ENCODE data around the gene SYCN.
"Not testable (repeated sequence)": the region's sequence is repeated elsewhere in the genome, so short reads cannot be mapped to it uniquely, and the experiment has no call there.

SYCN gene

DNA sequence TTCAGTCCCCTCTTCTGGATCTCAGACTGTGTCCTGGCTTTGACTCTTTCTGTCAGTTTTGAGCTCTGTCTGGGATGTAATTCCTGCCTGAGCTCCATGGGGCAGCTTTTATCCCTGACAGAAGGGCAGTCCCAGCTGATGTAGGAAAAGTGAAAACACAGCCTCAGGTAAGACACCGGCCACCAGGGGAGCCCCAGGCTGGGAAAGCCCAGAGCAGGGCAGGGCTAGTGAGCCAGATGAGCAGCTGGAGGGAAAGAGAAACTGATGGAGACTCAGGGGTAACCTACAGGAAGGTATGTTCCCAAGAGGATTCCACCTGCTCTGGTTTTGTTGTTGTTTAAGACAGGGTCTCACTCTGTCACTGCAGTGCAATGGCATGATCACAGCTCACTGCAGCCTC, 41.1 kb upstream of the SYCN start:
- peaks cover 0 to 22% (median 20%) of the 10 kb centered on the region in 5 donors for H3K4me1 ChIP-seq (ENCODE audit: control insufficient read depth in 5 of 5, insufficient read depth in 5 of 5, low read length in 5 of 5)
- not testable (repeated sequence) for H3K27ac ChIP-seq (ENCODE audit: low read depth, low read length); H3K4me3 ChIP-seq (ENCODE audit: low read depth in 1 of 5, low read length in 5 of 5); H3K9me3 ChIP-seq (ENCODE audit: control insufficient read depth in 5 of 5, low read length in 5 of 5); H3K9ac ChIP-seq (ENCODE audit: low read length in 5 of 5); H3K36me3 ChIP-seq (ENCODE audit: control insufficient read depth in 5 of 5, insufficient read depth in 5 of 5, low read length in 5 of 5)
- peaks cover 5 to 28% (median 17%) of the 10 kb centered on the region in 5 donors for H3K27me3 ChIP-seq (ENCODE audit: control insufficient read depth in 5 of 5, insufficient read depth in 4 of 5, low read length in 5 of 5)

DNA sequence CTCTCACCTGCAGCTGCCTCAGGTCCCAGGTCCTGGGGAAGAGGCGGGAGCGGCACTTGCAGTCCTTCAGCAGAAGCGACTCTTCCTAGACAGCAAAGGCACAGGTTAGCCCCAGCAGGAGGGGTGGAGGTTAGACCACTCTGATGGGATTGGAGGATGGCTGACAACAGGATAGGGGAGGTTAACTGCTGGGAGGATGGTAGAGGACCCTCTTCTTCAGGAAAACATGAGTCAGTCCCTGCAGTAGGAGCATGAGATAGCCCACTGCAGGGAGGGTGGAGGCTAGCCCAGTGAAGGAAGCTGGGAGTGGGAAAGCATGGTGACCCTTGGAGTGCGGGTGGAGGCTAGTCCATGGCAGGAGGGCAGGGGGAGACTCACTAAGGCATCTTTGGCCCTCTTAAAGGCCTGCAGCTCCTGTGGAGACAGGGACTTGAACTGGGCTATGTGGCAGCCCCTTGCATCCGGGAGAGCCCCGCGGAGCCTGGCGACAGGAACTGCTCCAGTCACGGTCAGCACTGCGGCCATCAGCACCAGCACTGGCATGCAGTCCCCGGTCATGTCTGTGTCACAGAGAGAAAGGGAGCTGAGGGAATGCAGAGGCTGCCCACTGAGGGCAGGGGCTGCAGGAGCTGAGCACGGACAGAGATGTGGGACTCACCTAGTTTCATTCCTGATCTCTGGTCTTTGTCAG, 40.5 kb upstream of the SYCN start, which contains the start of gene IFNL3:
Gene IFNL3, minus strand, starts transcription at position 597 of the 691 bp plus-strand sequence. Its CDS starts 39 bp downstream, at position 558.
- Histone ChIP-seq H3K27me3 (ENCODE audit: control insufficient read depth in 5 of 5, insufficient read depth in 4 of 5, low read length in 5 of 5) (peaks cover 5 to 28% (median 17%) of the 10 kb centered on the region in 5 donors), H3K4me1 (ENCODE audit: control insufficient read depth in 5 of 5, insufficient read depth in 5 of 5, low read length in 5 of 5) (peaks cover 0 to 22% (median 20%) of the 10 kb centered on the region in 5 donors)
- H3K27ac ChIP-seq (ENCODE audit: low read depth, low read length); H3K4me3 ChIP-seq (ENCODE audit: low read depth in 1 of 5, low read length in 5 of 5); H3K9ac ChIP-seq (ENCODE audit: low read length in 5 of 5); H3K9me3 ChIP-seq (ENCODE audit: control insufficient read depth in 5 of 5, low read length in 5 of 5); H3K36me3 ChIP-seq (ENCODE audit: control insufficient read depth in 5 of 5, insufficient read depth in 5 of 5, low read length in 5 of 5): not testable (repeated sequence)

DNA sequence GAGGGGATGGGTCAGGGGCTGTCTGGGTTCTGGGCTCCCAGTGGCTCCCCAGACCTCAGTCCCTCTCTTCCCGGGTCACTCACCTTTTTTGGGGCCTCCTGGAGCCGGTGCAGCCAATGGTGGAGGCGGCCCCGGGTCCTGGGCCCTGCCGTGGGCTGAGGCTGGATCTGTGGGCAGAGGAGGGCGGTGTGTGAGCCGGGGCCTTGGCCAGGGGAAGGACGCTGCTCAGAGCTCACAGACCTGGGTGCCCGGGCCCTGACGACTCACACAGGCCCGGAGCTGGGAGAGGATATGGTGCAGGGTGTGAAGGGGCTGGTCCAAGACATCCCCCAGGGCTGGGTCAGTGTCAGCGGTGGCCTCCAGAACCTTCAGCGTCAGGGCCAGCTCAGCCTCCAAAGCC, 39.7 kb upstream of the SYCN start:
- H3K36me3 ChIP-seq (ENCODE audit: control insufficient read depth in 5 of 5, insufficient read depth in 5 of 5, low read length in 5 of 5); H3K4me3 ChIP-seq (ENCODE audit: low read depth in 1 of 5, low read length in 5 of 5); H3K27ac ChIP-seq (ENCODE audit: low read depth, low read length); H3K9ac ChIP-seq (ENCODE audit: low read length in 5 of 5); H3K9me3 ChIP-seq (ENCODE audit: control insufficient read depth in 5 of 5, low read length in 5 of 5): not testable (repeated sequence)
- Histone ChIP-seq H3K4me1 (ENCODE audit: control insufficient read depth in 5 of 5, insufficient read depth in 5 of 5, low read length in 5 of 5) (peaks cover 0 to 18% (median 14%) of the 10 kb centered on the region in 5 donors), H3K27me3 (ENCODE audit: control insufficient read depth in 5 of 5, insufficient read depth in 4 of 5, low read length in 5 of 5) (peaks cover 5 to 23% (median 15%) of the 10 kb centered on the region in 5 donors)

DNA sequence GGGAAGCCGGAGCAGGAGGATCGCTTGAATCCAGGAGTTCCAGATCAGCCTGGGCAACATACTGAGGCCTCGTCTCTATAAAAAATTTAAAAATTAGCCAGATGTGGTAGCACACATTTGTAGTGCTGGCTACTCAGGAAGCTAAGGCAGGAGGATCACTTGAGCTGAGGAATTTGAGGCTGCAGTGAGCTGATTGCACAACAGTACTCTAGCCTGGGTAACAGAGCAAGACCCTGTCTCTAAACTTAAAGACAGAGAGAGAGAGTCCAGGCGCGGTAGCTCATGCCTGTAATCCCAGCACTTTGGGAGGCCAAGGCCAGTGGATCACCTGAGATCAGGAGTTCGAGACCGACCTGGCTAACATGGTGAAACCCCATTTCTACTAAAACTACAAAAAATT, 36.4 kb upstream of the SYCN start:
- H3K9me3 ChIP-seq (ENCODE audit: control insufficient read depth in 5 of 5, low read length in 5 of 5): no peaks in the 10 kb centered on the region
- H3K4me3 ChIP-seq (ENCODE audit: low read depth in 1 of 5, low read length in 5 of 5): no peak overlapping the region
- no peak overlapping the region for H3K9ac ChIP-seq (ENCODE audit: low read length in 5 of 5)
- H3K4me1 ChIP-seq (ENCODE audit: control insufficient read depth in 5 of 5, insufficient read depth in 5 of 5, low read length in 5 of 5): peaks cover 0 to 3% (median 0%) of the 10 kb centered on the region in 5 donors
- H3K27ac ChIP-seq (ENCODE audit: low read depth, low read length): no peak overlapping the region
- no peaks in the 10 kb centered on the region for H3K36me3 ChIP-seq (ENCODE audit: control insufficient read depth in 5 of 5, insufficient read depth in 5 of 5, low read length in 5 of 5)
- H3K27me3 ChIP-seq (ENCODE audit: control insufficient read depth in 5 of 5, insufficient read depth in 4 of 5, low read length in 5 of 5): peaks cover 3 to 14% (median 11%) of the 10 kb centered on the region in 5 donors

DNA sequence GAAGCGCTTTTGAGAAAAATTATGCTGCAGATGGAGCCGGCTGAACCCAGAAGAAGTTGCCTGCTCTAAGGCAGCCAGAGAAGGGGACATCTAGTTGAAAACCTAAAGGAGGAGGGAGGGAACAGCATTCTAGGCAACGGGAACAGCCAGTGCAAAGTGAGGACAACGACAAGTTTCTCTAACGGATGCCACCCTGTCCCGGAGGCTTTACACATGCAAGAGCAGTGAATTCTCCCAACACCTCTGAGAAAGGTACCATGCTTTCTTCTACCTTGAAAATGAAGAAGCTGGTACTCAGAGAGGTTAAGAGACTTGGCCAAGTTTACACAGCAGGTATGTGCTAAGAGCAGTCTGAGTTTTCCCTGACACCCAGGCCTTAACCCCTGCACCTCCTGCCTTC, 34.9 kb upstream of the SYCN start:
- H3K9me3 ChIP-seq (ENCODE audit: control insufficient read depth in 5 of 5, low read length in 5 of 5): no peaks in the 10 kb centered on the region
- H3K27me3 ChIP-seq (ENCODE audit: control insufficient read depth in 5 of 5, insufficient read depth in 4 of 5, low read length in 5 of 5): peaks cover 5 to 14% (median 11%) of the 10 kb centered on the region in 5 donors
- H3K4me3 ChIP-seq (ENCODE audit: low read depth in 1 of 5, low read length in 5 of 5): no peak overlapping the region
- no peak overlapping the region for H3K9ac ChIP-seq (ENCODE audit: low read length in 5 of 5)
- H3K4me1 ChIP-seq (ENCODE audit: control insufficient read depth in 5 of 5, insufficient read depth in 5 of 5, low read length in 5 of 5): peaks cover 0 to 3% (median 0%) of the 10 kb centered on the region in 5 donors
- no peak overlapping the region for H3K27ac ChIP-seq (ENCODE audit: low read depth, low read length)
- no peaks in the 10 kb centered on the region for H3K36me3 ChIP-seq (ENCODE audit: control insufficient read depth in 5 of 5, insufficient read depth in 5 of 5, low read length in 5 of 5)

DNA sequence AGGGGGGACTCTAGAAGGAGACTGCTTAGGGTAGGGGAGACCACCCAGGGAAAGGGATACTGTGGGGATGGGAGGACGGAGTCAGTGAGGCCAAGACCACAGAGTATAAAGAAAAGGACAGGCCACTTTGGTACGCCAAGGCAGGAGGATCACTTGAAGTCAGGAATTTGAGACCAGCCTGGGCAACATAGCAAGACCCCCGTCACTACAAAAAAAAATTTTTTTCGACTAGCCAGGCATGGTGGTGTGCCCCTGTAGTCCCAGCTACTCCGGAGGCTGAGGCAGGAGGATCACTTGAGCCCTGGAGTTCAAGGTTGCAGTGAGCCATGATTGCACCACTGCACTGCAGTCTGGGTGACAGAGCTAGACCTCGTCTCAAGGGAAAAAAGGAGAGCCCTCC, 34.1 kb upstream of the SYCN start:
- Histone ChIP-seq H3K9me3 (ENCODE audit: control insufficient read depth in 5 of 5, low read length in 5 of 5) (no peaks in the 10 kb centered on the region), H3K36me3 (ENCODE audit: control insufficient read depth in 5 of 5, insufficient read depth in 5 of 5, low read length in 5 of 5) (no peaks in the 10 kb centered on the region), H3K4me1 (ENCODE audit: control insufficient read depth in 5 of 5, insufficient read depth in 5 of 5, low read length in 5 of 5) (peaks cover 0 to 3% (median 0%) of the 10 kb centered on the region in 5 donors), H3K9ac (ENCODE audit: low read length in 5 of 5) (no peak overlapping the region), H3K27ac (ENCODE audit: low read depth, low read length) (no peak overlapping the region), H3K4me3 (ENCODE audit: low read depth in 1 of 5, low read length in 5 of 5) (no peak overlapping the region), H3K27me3 (ENCODE audit: control insufficient read depth in 5 of 5, insufficient read depth in 4 of 5, low read length in 5 of 5) (peaks cover 5 to 16% (median 11%) of the 10 kb centered on the region in 5 donors)

DNA sequence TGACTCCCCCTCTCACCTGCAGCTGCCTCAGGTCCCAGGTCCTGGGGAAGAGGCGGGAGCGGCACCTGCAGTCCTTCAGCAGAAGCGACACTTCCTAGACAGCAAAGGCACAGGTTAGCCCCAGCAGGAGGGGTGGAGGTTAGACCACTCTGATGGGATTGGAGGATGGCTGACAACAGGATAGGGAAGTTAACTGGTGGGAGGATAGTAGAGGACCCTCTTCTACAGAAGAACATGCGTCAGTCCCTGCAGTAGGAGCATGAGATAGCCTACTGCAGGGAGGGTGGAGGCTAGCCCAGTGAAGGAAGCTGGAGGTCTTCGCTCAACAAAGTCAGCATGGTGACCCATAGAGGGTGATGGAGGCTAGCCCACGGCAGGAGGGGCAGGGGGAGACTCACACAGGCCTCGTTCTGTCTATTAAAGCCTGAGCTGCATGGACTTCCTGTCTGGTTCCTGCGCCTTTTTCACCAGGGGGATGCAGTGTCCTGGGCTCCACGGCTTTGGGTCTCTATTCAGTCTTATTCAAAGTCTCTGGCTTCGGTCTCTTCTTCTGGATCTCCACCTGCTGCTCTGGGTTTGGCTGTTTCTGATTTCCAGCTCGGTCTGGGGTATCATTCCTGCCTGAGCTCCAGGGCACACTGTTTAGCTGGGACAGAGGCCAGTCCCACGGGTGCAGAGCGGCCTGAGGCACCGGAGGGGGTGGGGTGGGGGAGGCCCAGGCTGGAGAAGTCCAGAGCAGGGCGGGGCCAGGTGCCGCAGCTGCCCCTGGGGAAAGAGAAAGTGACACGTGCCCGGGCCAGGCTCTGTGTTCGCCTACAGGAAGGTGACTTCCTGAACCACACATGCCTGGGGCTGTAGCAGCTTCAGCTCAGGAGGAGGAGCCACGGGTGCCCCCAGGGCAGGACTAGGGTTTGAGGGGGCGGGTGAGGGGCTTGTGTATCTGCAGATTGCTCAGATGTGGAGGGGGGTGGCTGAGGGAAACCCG, 33.4 kb upstream of the SYCN start:
- H3K36me3 ChIP-seq (ENCODE audit: control insufficient read depth in 5 of 5, insufficient read depth in 5 of 5, low read length in 5 of 5): no peaks in the 10 kb centered on the region
- no peaks in the 10 kb centered on the region for H3K9me3 ChIP-seq (ENCODE audit: control insufficient read depth in 5 of 5, low read length in 5 of 5)
- H3K27ac ChIP-seq (ENCODE audit: low read depth, low read length): no peak overlapping the region
- no peak overlapping the region for H3K9ac ChIP-seq (ENCODE audit: low read length in 5 of 5)
- H3K4me3 ChIP-seq (ENCODE audit: low read depth in 1 of 5, low read length in 5 of 5): no peak overlapping the region
- peaks cover 0 to 3% (median 0%) of the 10 kb centered on the region in 5 donors for H3K4me1 ChIP-seq (ENCODE audit: control insufficient read depth in 5 of 5, insufficient read depth in 5 of 5, low read length in 5 of 5)
- H3K27me3 ChIP-seq (ENCODE audit: control insufficient read depth in 5 of 5, insufficient read depth in 4 of 5, low read length in 5 of 5): peaks cover 5 to 16% (median 11%) of the 10 kb centered on the region in 5 donors

DNA sequence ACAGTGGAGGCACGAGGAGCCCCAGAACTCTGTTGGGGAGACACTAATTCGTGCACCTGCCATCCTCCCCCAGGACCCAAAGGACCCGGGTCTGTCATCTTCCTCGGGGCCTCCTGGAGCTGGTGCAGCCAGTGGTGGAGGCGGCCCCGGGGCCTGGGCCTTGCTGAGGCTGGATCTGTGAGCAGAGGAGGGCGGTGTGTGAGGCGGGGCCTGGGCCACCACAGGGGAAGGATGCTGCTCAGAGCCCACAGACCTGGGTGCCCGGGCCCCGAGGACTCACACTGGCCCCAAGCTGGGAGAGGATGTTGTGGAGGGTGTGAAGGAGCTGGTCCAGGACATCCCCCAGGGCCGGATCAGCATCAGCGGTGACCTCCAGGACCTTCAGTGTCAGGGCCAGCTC, 32.5 kb upstream of the SYCN start:
- H3K27me3 ChIP-seq (ENCODE audit: control insufficient read depth in 5 of 5, insufficient read depth in 4 of 5, low read length in 5 of 5): peaks cover 5 to 16% (median 11%) of the 10 kb centered on the region in 5 donors
- H3K36me3 ChIP-seq (ENCODE audit: control insufficient read depth in 5 of 5, insufficient read depth in 5 of 5, low read length in 5 of 5): no peaks in the 10 kb centered on the region
- H3K9ac ChIP-seq (ENCODE audit: low read length in 5 of 5): no peak overlapping the region
- H3K4me1 ChIP-seq (ENCODE audit: control insufficient read depth in 5 of 5, insufficient read depth in 5 of 5, low read length in 5 of 5): peaks cover 0 to 3% (median 0%) of the 10 kb centered on the region in 5 donors
- H3K4me3 ChIP-seq (ENCODE audit: low read depth in 1 of 5, low read length in 5 of 5): no peak overlapping the region
- no peaks in the 10 kb centered on the region for H3K9me3 ChIP-seq (ENCODE audit: control insufficient read depth in 5 of 5, low read length in 5 of 5)
- no peak overlapping the region for H3K27ac ChIP-seq (ENCODE audit: low read depth, low read length)

DNA sequence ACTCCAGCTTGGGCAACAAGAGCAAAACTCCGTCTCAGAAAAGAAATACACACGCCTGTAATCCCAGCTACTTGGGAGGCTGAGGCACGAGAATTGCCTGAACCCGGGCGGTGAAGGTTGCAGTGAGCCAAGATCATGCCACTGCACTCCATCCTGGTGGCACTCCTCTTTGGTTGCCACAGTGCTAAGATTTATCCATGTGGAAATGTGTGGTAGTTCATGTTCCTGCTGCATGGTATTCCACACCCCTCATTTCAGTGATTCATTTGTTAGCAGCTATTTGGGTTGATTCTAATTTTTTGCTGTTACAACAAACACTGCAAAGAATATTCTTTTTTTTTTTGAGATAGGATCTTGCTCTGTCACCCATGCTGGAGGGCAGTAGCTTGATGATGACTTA, 28.6 kb upstream of the SYCN start:
- H3K9ac ChIP-seq (ENCODE audit: low read length in 5 of 5): no peak overlapping the region
- no peak overlapping the region for H3K4me3 ChIP-seq (ENCODE audit: low read depth in 1 of 5, low read length in 5 of 5)
- no peaks in the 10 kb centered on the region for H3K36me3 ChIP-seq (ENCODE audit: control insufficient read depth in 5 of 5, insufficient read depth in 5 of 5, low read length in 5 of 5)
- H3K4me1 ChIP-seq (ENCODE audit: control insufficient read depth in 5 of 5, insufficient read depth in 5 of 5, low read length in 5 of 5): peaks cover 0 to 3% (median 0%) of the 10 kb centered on the region in 5 donors
- peaks cover 5 to 14% (median 11%) of the 10 kb centered on the region in 5 donors for H3K27me3 ChIP-seq (ENCODE audit: control insufficient read depth in 5 of 5, insufficient read depth in 4 of 5, low read length in 5 of 5)
- no peak overlapping the region for H3K27ac ChIP-seq (ENCODE audit: low read depth, low read length)
- H3K9me3 ChIP-seq (ENCODE audit: control insufficient read depth in 5 of 5, low read length in 5 of 5): peaks cover 0 to 6% (median 4%) of the 10 kb centered on the region in 5 donors

Data from subcutaneous abdominal adipose tissue (tissue), 5 donors.